Measurements from ENCODE around the gene NAGS. TPM values are rescaled to one million over a fixed set of nuclear protein-coding genes. Genes with fewer than 3 reads are reported as not detected.
"Not testable (repeated sequence)": the region's sequence is repeated elsewhere in the genome, so short reads cannot be mapped to it uniquely, and the experiment has no call there.

NAGS gene
- total RNA-seq, 1 experiment from 2014 or later: 1.6 TPM

GRCh38 chr17:43994272-43995149, 9.9 kb upstream of the NAGS start:
- Mint-ChIP-seq H3K9me3 (ENCODE audit: unreplicated experiment) (no peaks in the 10 kb centered on the region), H3K27ac (ENCODE audit: low read depth, unreplicated experiment) (no peak overlapping the region), H3K4me1 (ENCODE audit: insufficient read depth, unreplicated experiment) (peaks cover 8% of the 10 kb centered on the region), H3K4me3 (ENCODE audit: unreplicated experiment) (peak overlapping the region; percentile 64), H3K36me3 (ENCODE audit: insufficient read depth, unreplicated experiment) (peaks cover 5% of the 10 kb centered on the region), H3K27me3 (ENCODE audit: insufficient read depth, unreplicated experiment) (no peaks in the 10 kb centered on the region)
- DNase-seq (ENCODE audit: unreplicated experiment): peak; percentile 69
- CTCF ChIA-PET: interaction anchor here (0.6 to 7.3 kb wide), 18 partner anchors 8 to 398 kb away, joined by 3 to 82 read pairs (median 4); partner anchors contain the start of genes NAGS and PPY
- intact Hi-C loops (cut with micrococcal nuclease): loop anchor here (1.0 kb wide), 2 partner anchors 50 to 116 kb away; no protein-coding TSS in a partner anchor
- peak; percentile 95 for TF ChIP-seq CTCF (IDR thresholded peaks at IDR 0.05; ENCODE audit: unreplicated experiment)
- POLR2A ChIA-PET: interaction anchor here (0.7 kb wide), 1 partner anchor 51 kb away, joined by 4 read pairs; no protein-coding TSS in a partner anchor
- no TSS peak for BruUV-seq (replicated peaks)

GRCh38 chr17:43995150-43995471, 9.3 kb upstream of the NAGS start:
- ChIA-PET POLR2A (interaction anchor here (1.1 kb wide), 1 partner anchor 51 kb away, joined by 4 read pairs; no protein-coding TSS in a partner anchor), CTCF (interaction anchor here (0.5 to 7.3 kb wide), 14 partner anchors 8 to 816 kb away, joined by 3 to 82 read pairs (median 4); partner anchors contain the start of gene PPY)
- no TSS peak for BruUV-seq (replicated peaks)
- Mint-ChIP-seq H3K36me3 (ENCODE audit: insufficient read depth, unreplicated experiment) (peaks cover 5% of the 10 kb centered on the region), H3K4me3 (ENCODE audit: unreplicated experiment) (peak overlapping the region; percentile 64), H3K9me3 (ENCODE audit: unreplicated experiment) (no peaks in the 10 kb centered on the region), H3K27ac (ENCODE audit: low read depth, unreplicated experiment) (no peak overlapping the region), H3K27me3 (ENCODE audit: insufficient read depth, unreplicated experiment) (no peaks in the 10 kb centered on the region), H3K4me1 (ENCODE audit: insufficient read depth, unreplicated experiment) (peaks cover 8% of the 10 kb centered on the region)
- no peak for TF ChIP-seq CTCF (IDR thresholded peaks at IDR 0.05; ENCODE audit: unreplicated experiment)
- intact Hi-C loops (cut with micrococcal nuclease): loop anchor here (1.0 kb wide), 2 partner anchors 51 to 117 kb away; no protein-coding TSS in a partner anchor
- no peak for DNase-seq (ENCODE audit: unreplicated experiment)

- H3K36me3 Mint-ChIP-seq (ENCODE audit: insufficient read depth, unreplicated experiment); H3K27me3 Mint-ChIP-seq (ENCODE audit: insufficient read depth, unreplicated experiment); H3K4me3 Mint-ChIP-seq (ENCODE audit: unreplicated experiment); DNase-seq (ENCODE audit: unreplicated experiment); intact Hi-C loops (cut with micrococcal nuclease); H3K9me3 Mint-ChIP-seq (ENCODE audit: unreplicated experiment); BruUV-seq (replicated peaks); H3K27ac Mint-ChIP-seq (ENCODE audit: low read depth, unreplicated experiment): not testable (repeated sequence)
- peaks cover 14% of the 10 kb centered on the region for H3K4me1 Mint-ChIP-seq (ENCODE audit: insufficient read depth, unreplicated experiment)
- ChIA-PET CTCF (interaction anchor here (0.8 to 7.3 kb wide), 6 partner anchors 9 to 207 kb away, joined by 3 to 82 read pairs (median 5); partner anchors contain the start of gene PPY), POLR2A (interaction anchor here (0.7 kb wide), 1 partner anchor 18 kb away, joined by 3 read pairs; the partner anchor contains the start of gene TMEM101)
Measured at GRCh38 chr17:43997180-43997579, 7.2 kb upstream of the NAGS start.

- peaks cover 5% of the 10 kb centered on the region for H3K36me3 Mint-ChIP-seq (ENCODE audit: insufficient read depth, unreplicated experiment)
- intact Hi-C loops (cut with micrococcal nuclease): no loop called here
- ChIA-PET POLR2A (interaction anchor here (0.6 kb wide), 1 partner anchor 10 kb away, joined by 3 read pairs; no protein-coding TSS in a partner anchor), CTCF (interaction anchor here (0.7 to 7.3 kb wide), 4 partner anchors 9 to 121 kb away, joined by 3 to 82 read pairs (median 26); partner anchors contain the start of gene PPY)
- no peaks in the 10 kb centered on the region for H3K27me3 Mint-ChIP-seq (ENCODE audit: insufficient read depth, unreplicated experiment)
- peaks cover 14% of the 10 kb centered on the region for H3K4me1 Mint-ChIP-seq (ENCODE audit: insufficient read depth, unreplicated experiment)
- peak; percentile 48 for DNase-seq (ENCODE audit: unreplicated experiment)
- no peak overlapping the region for H3K4me3 Mint-ChIP-seq (ENCODE audit: unreplicated experiment)
- H3K27ac Mint-ChIP-seq (ENCODE audit: low read depth, unreplicated experiment): no peak overlapping the region
- no peak for TF ChIP-seq CTCF (IDR thresholded peaks at IDR 0.05; ENCODE audit: unreplicated experiment)
- no peaks in the 10 kb centered on the region for H3K9me3 Mint-ChIP-seq (ENCODE audit: unreplicated experiment)
- no TSS peak for BruUV-seq (replicated peaks)
Measured at GRCh38 chr17:43998552-43998951, 5.9 kb upstream of the NAGS start.
